Measurements from ENCODE around the gene SDCCAG8.

SDCCAG8 gene

GRCh38 chr1:243254927-243255790 lies 682 bp upstream of the SDCCAG8 start, which contains the start of gene CEP170:
CEP170 (minus strand) TSS chr1:243255281; CDS start chr1:243225280, 30,001 bp downstream.
- DNase-seq, result peak; percentile 100

- no peak for DNase-seq
Observed at GRCh38 chr1:243256590-243256989, 749 bp downstream of the SDCCAG8 start.

DNA sequence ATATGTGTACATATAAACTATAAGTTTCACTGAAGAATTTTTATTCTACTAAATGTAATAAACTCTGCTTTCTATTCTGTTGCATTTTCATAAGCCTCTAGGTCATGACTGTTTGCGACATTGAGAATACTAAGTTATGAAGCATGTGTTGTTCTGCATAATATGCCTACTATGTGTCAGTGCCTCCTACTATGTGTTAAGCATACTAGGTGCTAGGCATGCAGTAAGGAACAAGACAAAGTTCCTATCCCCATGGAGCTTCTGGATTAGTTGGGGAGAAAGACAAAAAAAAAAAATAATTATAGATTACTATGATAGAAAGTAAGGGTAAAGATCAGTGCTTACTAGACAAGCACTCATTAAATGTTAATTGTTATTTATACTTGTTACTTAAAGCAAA lies 1.3 kb downstream of the SDCCAG8 start:
- DNase-seq, result no peak

- no peak for DNase-seq
Observed at GRCh38 chr1:243258731-243259130, 2.9 kb downstream of the SDCCAG8 start.

GRCh38 chr1:243260221-243260880 lies 4.5 kb downstream of the SDCCAG8 start:
- no peak for DNase-seq

DNA sequence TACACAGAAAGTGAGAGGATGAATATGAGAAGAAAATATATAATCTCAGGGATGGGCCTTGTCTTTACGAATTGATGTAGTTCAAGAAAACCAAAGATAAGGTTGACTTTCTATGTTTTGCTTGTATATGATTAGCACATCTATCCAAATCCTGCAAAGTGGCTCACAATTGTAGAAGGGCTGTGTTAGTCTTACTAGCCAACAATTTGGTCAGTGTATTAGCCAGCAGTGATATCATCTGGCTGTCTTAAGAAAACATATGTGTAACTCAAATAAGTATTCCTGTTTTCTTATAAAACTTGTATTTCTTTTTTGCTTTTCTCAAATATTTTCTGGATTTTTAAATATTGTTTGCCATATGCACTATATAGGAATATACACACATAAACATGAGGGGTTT lies 5.5 kb downstream of the SDCCAG8 start:
- DNase-seq, result no peak

- peak; percentile 44 for DNase-seq
Observed at GRCh38 chr1:243264717-243265116, 8.9 kb downstream of the SDCCAG8 start.

DNA sequence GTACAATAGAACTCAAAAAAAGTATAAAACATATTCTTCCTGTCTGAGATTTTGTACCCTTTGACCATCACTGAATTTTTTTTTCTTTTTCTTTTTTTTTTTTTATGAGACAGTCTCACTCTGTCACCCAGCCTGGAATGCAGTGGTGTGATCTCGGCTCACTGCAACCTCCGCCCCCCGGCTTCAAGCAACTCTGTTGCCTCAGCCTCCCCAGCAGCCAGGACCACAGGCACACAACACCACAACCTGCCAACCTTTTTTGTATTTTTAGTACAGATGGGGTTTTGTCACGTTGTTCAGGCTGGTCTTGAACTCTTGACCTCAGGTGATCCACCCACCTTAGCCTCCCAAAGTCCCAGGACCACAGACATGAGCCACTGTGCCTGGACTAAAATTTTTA lies 10.4 kb downstream of the SDCCAG8 start:
- DNase-seq, result no peak

DNA sequence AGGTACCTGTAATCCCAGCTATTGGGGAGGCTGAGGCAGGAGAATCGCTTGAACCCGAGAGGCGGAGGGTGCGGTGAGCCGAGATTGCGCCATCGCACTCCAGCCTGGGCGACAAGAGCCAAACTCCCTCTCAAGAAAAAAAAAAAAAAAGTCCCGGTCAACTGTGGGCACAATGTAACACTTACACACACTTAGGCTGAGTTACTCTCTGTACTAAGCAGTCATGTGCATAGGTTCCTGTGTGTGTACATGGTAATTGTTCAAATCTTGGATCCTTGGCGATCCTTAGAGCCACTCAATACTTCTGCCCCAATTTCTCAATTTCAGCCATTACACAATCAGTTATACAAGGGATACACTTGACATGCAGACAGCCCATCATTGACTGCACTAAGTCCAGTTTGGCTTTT lies 11.6 kb downstream of the SDCCAG8 start:
- DNase-seq, result no peak

DNA sequence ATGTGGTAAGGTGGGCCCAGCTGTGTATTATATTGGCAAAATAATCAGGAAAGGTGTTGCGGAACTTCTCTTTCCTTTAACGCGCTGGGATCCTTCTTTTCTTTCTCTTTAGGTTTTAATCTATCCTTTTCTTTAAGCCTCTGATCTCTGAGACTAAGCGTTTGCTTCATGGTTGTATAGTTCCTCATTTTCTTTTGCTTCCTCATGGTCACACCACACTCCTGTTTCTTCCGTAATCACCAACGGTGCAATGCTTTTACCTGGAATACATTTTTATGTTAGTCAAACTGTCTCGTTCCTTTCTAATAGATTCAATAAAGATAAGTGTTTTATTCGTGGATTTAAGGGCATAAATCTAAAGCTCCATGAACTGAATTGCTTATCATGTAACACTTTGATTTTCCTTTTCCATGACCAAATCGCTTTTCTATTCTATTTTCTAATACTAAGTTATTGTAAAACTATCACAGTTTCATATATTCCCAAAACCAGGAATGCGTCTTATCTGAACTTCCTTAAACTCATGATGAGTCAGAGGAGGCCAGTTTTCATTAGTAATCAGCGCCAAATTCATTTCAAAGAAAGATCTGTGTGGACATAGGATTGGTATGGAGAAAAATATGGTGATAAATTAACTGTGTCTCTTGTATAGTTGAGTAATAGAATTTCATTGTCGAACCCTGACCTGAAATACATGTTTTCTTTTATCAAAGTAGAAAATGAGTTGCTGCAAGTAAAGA lies 12.2 kb downstream of the SDCCAG8 start:
- no peak for DNase-seq

DNA sequence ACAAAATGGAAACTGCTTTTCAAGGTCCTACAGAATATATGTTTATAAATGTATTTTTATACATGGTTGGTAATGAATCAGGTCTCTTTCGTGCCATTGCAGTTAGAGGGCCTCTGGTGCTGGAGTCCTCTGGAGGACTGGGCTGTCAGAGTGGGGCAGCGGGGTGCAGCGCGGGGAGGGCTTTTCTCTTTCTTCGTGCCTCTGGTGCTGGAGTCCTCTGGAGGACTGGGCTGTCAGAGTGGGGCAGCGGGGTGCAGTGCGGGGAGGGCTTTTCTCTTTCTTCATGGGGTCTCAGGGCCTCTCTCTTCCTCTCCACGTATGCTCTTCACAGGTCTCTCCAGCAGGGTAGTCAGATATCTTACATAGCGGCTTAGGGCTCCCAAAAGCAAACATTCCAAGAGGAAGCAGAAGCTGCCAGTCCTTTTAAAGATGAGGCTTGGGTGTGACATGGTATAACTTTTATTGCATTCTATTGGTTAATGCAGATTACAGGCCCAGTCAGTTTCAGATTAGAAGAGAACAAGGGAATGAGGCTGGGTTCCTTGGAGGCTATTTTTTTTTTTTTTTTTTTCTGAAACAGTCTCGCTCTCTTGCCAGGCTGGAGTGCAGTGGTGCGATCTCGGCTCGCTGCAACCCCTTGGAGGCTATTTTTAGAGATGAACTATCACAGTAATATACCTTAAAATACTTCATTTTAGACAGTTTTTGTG lies 13.1 kb downstream of the SDCCAG8 start:
- no peak for DNase-seq

DNA sequence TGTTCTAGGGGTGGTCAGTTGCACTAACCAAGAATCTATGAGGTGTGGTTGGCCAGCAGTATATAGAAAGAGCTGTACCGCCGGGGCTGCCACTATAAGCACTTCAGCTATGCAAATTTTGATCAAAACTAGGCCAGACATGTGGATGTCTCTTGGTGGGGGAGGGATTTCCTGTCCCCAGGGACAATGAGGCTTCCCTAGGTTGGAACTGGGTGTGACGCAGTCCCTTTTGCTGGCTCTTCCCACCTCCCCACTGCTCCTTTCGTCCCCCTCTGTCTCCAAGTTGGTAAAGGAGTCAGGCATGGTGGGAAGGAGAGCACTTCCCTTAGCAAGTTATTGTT lies 13.6 kb downstream of the SDCCAG8 start:
- no peak for DNase-seq

DNA sequence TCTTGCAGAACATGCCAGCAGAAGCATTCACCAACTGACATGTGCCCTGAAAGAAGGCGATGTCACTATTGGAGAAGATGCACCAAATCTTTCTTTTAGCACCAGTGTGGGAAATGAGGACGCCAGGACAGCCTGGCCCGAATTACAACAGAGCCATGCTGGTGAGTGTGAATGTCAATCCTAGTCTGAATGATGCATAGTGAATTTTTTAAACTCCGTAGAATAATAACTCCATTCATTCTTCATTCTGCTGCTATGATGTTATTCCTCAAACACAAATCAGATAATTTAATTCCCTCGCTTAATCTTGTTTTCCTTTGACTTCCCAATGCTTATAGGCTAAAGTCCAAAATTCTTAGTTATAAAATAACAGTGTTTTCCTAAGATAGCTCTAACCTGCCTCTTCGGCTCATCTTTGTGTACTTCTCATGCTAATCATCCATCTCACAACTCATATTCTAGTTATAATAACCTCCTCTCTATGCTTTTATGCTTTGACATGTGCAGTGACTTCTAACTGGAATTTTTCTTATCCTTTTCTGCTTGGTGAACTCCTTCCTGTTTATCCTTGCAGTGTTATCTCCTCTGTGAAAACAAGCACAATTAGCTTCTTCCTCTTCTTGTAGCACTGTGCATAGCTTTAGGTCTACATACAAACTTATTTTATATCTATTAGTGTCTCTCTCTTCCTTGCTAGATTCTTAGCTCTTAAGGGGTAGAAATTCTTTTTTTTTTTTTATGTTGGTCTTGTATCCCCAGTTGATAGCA lies 14.4 kb downstream of the SDCCAG8 start:
- no peak for DNase-seq

DNA sequence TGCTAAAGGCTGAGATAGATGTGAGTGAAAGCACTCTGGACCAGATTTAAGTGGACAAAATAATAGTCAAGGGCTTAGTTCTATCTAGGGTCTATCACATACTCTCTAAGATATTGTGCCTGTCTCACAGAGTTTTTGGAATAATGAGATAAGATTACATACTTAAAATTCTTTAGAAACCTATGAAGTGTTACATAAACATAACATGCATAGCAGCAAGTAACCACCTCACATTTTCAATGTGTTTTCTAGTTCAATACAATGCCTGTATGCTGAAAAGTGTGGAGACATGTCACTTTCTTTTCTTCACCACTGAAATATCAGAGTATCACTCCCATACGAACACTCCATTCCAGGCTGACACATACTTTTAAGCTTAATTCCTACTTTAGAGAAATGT lies 16.2 kb downstream of the SDCCAG8 start:
- no peak for DNase-seq

DNA sequence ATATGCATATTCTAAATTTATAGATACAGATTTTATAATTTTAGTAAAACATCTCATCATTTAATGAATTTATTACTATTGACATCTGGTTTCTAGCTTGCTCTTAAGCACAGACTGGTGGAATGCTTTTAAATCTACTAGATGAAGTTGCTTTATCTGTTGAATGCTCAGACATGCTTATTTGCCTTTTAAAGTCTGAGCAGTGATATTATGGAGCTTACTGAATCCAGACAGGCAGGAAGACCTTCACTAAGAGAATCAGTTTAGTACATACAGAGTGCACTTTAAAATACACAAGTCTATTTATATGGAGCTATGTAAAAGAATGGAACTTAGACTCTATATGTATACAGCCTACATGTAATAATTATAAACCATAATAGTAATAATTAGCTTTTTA lies 16.6 kb downstream of the SDCCAG8 start:
- no peak for DNase-seq

GRCh38 chr1:243273506-243273905 lies 17.7 kb downstream of the SDCCAG8 start:
- no peak for DNase-seq

GRCh38 chr1:243273945-243274344 lies 18.1 kb downstream of the SDCCAG8 start:
- DNase-seq, result no peak

DNA sequence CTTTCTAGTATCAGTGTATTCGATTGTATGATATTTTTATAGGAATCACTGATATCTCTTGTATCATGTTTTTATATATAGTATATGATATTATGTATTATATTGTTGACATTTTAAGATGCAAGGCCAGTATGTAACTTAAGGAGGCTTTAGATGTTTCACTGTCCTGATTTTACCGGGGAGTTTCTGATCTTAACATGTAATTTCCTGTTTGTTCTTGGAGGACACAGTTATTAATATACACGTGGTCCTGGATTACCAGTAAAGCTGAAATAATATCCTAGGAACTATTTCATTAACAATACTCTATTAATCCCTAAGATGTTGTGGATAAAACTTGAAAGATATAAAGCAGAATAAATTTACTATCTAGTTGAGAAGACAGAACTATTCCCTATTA lies 19.5 kb downstream of the SDCCAG8 start:
- DNase-seq, result no peak

- DNase-seq, result no peak
Observed at GRCh38 chr1:243280571-243281129, 24.8 kb downstream of the SDCCAG8 start.

GRCh38 chr1:243281672-243282071 lies 25.8 kb downstream of the SDCCAG8 start:
- DNase-seq, result no peak

DNA sequence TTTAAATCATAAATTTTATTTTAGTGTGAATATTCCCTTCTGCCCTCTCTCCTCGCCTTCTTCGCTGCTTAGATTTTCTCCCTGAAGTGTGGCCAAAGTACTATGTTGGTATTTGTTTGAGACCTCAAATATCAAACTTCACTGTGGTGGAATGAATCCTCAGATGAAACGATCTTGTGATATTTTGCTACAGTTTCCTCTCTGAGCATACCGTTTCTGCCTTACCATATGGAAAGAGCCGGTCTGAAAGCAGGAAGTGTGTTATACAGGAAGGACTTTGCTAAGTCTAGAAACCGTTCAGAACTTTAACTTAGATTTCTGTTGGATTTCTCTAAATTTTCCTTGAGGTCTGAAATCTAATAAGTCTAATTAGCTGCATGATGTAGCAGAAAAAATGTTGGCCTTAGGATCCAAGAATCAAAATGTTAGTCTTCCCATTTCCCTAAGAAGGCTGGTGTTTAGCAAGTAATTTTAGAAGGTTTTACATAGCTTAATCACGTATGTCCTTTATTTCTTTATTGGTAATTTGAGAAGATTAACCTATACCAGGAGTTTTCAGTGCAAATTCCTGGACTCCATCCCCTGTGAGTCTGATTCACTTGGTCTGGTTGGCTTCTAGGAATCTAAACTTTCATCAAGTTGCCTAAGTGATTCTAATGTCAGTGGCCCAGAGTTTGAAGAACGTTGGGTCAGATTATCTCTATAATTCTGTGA lies 30.7 kb downstream of the SDCCAG8 start:
- DNase-seq, result no peak

Measured in NCI-H1436 (cell line).